MG63 (cell line): ENCODE measurements around the gene PTPRN2. TPM values are rescaled to one million over a fixed set of nuclear protein-coding genes. Genes with fewer than 3 reads are reported as not detected.

Source experiments
- DNase-seq: peaks from one replicate; pipeline ENCODE4 v3.0.0-alpha.2; 2020
- H3K27me3 ChIP-seq: fragments of 250-450 bp; sonication (Bioruptor Pico); 2 replicates; pipeline ENCODE4 v1.5.1; 2020; ENCODE audit warnings: mild to moderate bottlenecking, moderate library complexity
- H3K36me3 ChIP-seq: fragments of 250-450 bp; sonication (Bioruptor Pico); 2 replicates; pipeline ENCODE4 v1.5.1; 2020; ENCODE audit warnings: mild to moderate bottlenecking, moderate library complexity
- H3K4me3 ChIP-seq: fragments of 250-450 bp; sonication (Bioruptor Pico); 2 replicates; pipeline ENCODE4 v1.5.1; 2020; ENCODE audit warnings: mild to moderate bottlenecking, moderate library complexity
- H3K9me3 ChIP-seq: fragments of 250-450 bp; sonication (Bioruptor Pico); 2 replicates; pipeline ENCODE4 v1.5.1; 2020; ENCODE audit warnings: mild to moderate bottlenecking, moderate library complexity
- total RNA-seq: library from RNA; depleted of rRNA; stranded (reverse); fragments of >200 nt; shearing (Covaris generic); gene quantifications from 2 replicates; pipeline ENCODE4 v1.2.3, GENCODE V29; 2014; ENCODE audit warnings: low replicate concordance

PTPRN2 gene
- total RNA-seq, 1 experiment from 2014 or later = 0.16 TPM

DNA sequence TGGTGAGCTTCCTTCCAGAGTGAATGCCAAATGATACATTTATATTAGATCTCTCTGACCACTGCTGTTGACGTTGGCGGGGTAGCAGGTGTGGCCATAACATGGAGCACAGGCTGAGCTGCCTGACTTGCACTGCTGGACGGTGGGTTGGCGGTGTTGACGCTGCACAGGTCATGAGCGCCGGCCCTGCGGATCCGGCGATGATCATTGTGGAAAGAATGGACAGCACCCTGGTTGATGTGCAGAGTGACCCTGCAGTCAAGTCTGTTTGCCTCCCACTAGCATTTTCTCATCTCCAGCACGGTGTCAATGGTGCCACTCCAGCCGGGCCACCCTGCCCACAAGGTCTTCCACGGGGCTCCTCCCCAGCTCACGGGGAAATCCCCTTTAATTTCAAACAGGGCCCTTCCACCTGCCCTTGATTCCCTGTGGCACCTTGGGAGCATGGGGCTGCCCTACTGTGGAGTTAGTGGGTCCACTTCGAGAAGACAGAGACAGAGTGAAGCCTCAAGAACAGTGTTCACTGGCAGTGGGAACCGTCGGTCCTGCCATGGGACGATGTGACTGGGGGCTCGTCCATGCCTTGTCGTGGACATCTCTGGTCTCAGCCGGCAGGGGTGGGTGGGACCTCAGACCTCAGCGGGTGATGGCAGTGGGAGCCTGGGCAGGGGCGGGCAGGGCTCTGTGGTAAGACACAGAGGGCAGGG is 613.5 kb downstream of the PTPRN2 start:
- DNase-seq = no peak
- no peaks in the 10 kb centered on the region for H3K9me3 ChIP-seq

DNA sequence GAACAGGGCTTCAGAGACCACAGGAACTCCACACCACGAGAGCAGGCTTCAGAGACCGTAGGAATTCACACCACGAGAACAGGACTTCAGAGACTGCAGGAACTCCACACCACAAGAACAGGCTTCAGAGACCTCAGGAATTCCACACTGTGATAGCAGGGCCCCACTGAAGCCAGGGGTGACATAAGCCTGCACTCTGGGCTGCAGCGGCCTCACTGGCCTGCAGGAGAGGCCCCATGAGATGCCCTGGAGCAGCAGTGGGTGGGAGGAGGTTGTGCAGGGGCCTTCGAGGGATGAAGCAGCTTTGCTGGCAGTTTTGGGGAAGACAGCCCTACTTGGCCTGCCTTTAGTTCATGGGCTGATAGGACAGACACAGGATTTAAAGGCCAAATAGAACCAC is 614.7 kb downstream of the PTPRN2 start:
- DNase-seq = no peak
- H3K4me3 ChIP-seq = no peak overlapping the region
- H3K9me3 ChIP-seq = no peaks in the 10 kb centered on the region
- no peaks in the 10 kb centered on the region for H3K36me3 ChIP-seq
- H3K27me3 ChIP-seq = no peaks in the 10 kb centered on the region

More for the DNA sequence above, 613.5 kb downstream of the PTPRN2 start:
- H3K27me3 ChIP-seq = no peaks in the 10 kb centered on the region
- H3K4me3 ChIP-seq = no peak overlapping the region
- H3K36me3 ChIP-seq = no peaks in the 10 kb centered on the region

DNA sequence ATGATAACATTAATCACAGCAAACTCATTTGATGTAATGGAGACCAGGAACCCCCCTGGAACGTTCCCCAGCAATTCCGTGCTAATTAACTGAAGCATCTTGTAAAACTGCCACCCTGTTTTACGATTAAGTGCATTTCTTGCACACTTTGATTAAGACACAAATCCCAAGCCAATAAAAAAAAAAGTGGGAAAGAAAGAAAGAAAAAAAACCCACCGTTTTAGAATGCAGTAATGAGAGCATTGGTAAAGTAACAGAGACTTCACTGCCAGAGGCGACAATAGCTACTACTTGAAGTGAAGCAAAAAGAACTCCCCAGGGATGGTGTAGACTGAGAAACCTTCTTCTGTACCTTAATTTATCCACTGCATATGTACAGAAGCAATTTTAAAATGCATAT is 616.1 kb downstream of the PTPRN2 start:
- Histone ChIP-seq H3K36me3 (no peaks in the 10 kb centered on the region), H3K9me3 (no peaks in the 10 kb centered on the region), H3K4me3 (no peak overlapping the region), H3K27me3 (no peaks in the 10 kb centered on the region)
- DNase-seq = no peak

DNA sequence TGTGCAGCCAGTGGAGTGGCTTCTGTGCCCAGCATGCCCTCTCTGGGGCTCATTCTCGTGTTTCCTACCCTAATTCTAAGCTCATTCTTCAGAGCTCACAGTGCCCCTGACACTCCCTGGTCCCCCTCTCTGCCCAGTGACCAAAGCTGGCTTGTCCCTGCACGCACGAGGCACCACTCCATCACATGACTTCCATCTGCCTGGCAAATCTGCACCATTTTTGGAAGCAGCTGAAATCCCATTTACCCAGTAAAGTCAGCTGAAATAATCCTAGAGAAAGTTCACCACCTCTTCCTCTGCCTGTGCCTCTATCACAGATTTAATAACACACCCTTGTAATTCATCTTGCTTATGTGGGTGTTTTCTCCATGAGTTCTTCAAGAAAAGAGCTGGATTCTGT is 616.9 kb downstream of the PTPRN2 start:
- no peaks in the 10 kb centered on the region for H3K36me3 ChIP-seq
- H3K4me3 ChIP-seq = no peak overlapping the region
- DNase-seq = no peak
- no peaks in the 10 kb centered on the region for H3K27me3 ChIP-seq
- H3K9me3 ChIP-seq = no peaks in the 10 kb centered on the region

DNA sequence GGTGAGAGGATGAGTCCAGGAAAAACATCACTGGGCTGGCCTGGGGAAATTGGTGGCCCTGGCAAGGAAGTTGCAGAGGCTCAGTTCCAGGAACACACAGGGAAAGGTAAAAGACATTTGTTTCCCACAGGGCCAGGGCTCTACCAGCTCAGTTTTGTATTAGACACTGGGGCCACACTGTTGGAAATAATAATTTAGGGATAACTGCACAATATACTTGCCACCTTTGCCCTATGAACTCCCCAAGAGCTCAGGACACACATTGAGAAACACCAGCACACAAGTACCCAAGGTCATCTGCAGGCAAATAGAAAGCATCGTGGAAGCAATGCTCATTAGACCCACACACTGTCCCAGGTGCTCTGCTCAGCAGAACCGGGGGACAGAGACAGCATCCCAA is 617.6 kb downstream of the PTPRN2 start:
- no peak for DNase-seq
- H3K27me3 ChIP-seq = no peaks in the 10 kb centered on the region
- H3K4me3 ChIP-seq = no peak overlapping the region
- H3K36me3 ChIP-seq = no peaks in the 10 kb centered on the region
- H3K9me3 ChIP-seq = no peaks in the 10 kb centered on the region

DNA sequence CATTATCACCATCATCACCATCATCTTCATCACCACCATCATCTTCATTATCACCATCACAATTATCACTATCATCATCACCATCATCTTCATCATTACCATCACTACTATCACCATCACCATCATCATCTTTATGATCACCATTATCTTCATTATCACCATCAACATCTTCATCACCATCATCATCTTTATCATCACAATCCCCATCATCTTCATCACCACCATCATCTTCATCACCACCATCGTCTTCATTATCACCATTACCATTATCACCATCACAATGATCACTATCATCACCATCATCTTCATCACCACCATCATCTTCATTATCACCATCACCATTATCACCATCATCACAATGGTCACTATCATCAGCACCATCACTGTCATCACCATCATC is 621.1 kb downstream of the PTPRN2 start:
- Histone ChIP-seq H3K4me3 (no peak overlapping the region), H3K27me3 (no peaks in the 10 kb centered on the region), H3K9me3 (no peaks in the 10 kb centered on the region), H3K36me3 (no peaks in the 10 kb centered on the region)
- no peak for DNase-seq

DNA sequence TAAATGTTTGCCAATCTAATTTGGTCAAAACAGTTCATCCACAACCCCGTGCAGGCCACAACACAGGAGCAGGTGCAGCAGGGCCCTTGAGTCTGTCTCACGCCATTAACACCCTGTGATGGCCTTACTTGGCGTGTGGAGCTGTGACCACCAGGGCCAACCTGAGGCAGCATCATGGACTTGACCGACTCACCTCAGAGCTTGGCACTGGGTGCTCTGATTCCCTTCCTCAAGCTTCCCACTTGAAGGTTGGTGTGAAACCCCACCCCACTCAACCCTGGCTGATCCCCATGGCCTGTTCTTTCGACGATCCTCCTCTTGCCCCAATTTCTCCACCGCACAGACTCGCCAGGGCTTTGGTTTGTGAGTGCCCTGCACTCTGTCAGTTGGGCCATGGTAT is 623.1 kb downstream of the PTPRN2 start:
- H3K27me3 ChIP-seq = no peaks in the 10 kb centered on the region
- no peaks in the 10 kb centered on the region for H3K9me3 ChIP-seq
- H3K36me3 ChIP-seq = no peaks in the 10 kb centered on the region
- H3K4me3 ChIP-seq = no peak overlapping the region
- DNase-seq = no peak

DNA sequence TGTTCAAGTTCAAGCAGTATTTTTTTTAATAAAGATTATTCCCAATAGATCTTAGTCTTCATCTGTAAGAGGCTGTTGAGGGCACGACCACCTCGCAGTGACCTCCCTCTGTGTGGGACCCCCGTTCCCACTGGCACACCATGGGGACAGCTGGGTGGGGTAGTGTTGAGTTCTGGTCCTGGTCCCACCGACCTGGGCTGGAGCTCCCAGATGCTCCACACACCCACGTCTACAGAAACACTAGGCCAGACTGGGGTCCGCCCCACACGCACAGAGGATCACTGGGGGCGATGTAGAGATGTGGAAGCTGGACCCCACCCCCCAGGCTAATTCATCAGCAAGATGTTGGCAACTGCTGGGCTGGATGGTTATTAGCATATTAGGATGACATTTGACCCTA is 623.6 kb downstream of the PTPRN2 start:
- H3K36me3 ChIP-seq = no peaks in the 10 kb centered on the region
- H3K4me3 ChIP-seq = no peak overlapping the region
- DNase-seq = no peak
- H3K9me3 ChIP-seq = no peaks in the 10 kb centered on the region
- H3K27me3 ChIP-seq = no peaks in the 10 kb centered on the region

DNA sequence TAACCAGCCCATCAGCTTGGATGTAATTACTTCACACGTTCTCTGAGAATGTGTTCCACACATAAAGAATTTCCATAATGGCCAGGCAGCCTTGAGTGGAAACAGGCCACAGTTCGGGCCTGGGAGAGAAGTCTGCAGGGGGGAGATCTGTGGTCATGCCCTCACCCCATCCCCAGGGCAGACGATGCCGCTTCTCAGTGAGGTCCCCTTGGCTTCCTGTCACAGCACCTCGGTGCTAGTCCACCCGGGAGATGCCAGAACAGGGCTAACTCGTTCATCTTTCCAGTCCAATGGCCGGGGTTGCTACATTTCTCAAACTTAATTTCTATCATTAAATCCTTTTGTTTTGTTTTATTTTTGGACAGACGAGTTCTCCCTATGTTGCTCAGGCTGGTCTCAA is 624.1 kb downstream of the PTPRN2 start:
- Histone ChIP-seq H3K27me3 (no peaks in the 10 kb centered on the region), H3K9me3 (no peaks in the 10 kb centered on the region), H3K4me3 (no peak overlapping the region), H3K36me3 (no peaks in the 10 kb centered on the region)
- DNase-seq = no peak

DNA sequence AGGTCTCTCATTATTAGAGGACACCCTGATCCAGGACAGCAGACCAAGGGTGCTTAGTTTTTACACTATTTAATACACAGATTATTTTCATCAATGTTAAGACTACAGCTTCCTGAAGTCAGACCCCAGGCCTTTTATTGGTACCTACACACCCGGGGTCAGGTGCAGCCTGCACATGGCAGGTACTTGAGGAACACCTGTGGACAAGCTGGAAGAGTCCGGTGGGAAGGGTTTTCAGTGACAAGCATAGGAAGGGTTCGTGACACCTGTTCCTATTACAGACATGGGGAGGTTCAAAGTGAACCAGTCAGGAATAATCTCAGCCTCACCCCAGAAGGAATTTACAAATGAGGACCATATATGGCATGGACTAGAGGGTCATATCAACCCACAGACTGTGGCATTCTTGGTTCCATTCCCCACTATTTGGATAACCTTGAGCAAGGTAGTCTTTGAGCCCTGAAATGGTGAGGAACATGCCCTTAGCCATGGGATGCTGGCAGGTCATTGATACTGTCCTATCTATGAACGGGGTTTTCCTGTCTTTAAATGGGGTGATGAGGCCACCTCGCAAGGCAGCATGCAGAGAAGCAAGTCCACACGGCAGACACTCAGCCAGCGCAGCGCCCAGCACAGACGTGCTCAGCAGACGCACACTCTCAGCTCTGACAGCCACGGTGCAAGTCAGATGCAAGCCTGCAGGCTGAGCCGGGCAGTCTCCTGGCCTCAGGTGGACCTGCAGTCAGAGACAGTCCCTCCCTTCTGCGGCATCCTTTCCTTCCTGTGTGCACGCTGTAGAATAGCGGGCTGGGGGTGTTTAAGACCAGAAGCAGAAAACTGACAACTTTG is 624.9 kb downstream of the PTPRN2 start:
- no peak overlapping the region for H3K4me3 ChIP-seq
- no peaks in the 10 kb centered on the region for H3K9me3 ChIP-seq
- DNase-seq = no peak
- no peaks in the 10 kb centered on the region for H3K27me3 ChIP-seq
- no peaks in the 10 kb centered on the region for H3K36me3 ChIP-seq

DNA sequence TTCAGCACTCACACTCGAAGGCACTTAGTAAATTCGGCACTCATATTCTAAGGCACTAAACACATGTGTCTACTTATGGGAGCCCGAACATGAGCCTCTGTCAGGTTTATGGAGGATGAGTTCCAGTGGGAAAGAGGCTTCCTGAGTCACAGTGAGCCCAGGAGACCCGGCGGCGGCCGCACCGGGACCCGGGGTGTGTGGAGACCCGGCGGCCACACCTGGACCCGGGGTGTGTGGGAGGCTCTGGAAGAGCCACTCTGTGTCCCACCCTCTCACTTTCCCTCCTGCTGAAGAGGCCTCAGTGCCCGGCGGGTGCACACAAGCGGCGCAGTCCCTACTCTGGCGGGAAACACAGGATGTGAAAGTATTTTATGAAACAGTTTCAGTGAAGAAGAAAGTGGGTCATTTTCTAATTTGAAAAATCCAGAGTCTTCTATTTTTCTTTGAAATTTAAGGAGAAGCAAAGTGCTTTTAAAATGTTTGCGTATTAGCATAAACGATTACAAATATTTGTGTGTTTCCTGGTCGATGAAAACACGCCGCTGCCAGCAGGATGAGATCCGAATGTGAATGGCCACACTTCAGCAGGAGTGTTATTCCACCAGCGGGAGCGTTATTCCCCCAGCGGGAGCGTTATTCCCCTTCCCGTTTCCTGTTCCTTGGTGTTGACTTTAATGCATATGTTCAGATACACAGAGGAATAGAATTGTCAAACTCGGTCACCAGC is 625.7 kb downstream of the PTPRN2 start:
- Histone ChIP-seq H3K27me3 (no peaks in the 10 kb centered on the region), H3K4me3 (no peak overlapping the region), H3K36me3 (no peaks in the 10 kb centered on the region), H3K9me3 (no peaks in the 10 kb centered on the region)
- no peak for DNase-seq

DNA sequence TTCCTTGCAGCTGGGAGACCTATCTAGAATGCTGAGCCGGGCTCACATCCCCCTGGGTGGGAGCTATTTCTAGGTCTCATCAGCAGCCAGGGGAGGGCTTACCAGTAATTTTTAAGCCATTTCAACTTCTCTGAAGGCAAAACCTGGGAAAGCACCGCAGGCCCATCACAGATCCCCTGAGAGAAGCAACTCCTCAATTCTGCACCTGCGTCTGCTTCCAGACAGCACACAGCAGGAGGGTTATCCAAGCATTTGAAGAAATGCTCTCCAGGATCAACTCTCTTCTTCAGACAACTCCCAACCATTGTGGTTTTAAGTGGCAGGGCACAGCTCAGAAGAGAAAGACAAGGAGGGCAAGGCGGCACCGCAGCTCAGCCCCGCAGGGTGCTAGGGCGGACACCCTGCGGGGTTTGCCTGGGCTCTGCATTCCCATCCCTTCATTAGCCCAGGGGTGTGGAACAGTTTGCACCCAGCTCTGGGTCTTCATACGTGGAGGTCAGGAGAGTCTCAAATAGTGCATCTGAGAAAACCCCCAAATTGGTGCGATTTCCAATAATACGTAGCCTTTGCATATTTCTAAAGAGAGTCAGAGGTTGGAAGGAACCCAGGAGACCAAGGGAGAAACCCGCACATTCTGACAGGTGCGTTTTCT is 632.1 kb downstream of the PTPRN2 start:
- H3K36me3 ChIP-seq = no peaks in the 10 kb centered on the region
- no peak overlapping the region for H3K4me3 ChIP-seq
- no peak for DNase-seq
- no peaks in the 10 kb centered on the region for H3K9me3 ChIP-seq
- no peaks in the 10 kb centered on the region for H3K27me3 ChIP-seq

DNA sequence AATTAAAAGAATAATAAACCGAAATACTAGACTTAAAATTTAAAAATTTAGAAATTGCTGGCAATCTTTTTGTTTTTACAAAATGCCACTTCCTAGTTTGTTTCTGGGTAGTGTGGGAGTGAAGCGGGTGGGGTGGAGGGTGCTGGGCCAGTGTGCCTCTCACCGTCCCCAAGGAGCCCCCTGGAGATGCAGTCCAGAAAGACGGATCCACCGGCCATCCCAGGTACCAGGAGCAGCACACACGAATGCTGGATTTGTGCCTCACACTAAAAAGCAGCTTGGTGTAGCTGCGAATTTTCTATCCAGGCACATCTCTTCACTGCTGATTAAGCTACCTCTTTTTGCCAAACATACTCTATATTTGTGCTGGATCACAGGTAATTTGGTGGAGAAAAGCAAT is 632.7 kb downstream of the PTPRN2 start:
- no peaks in the 10 kb centered on the region for H3K27me3 ChIP-seq
- H3K9me3 ChIP-seq = no peaks in the 10 kb centered on the region
- no peaks in the 10 kb centered on the region for H3K36me3 ChIP-seq
- H3K4me3 ChIP-seq = no peak overlapping the region
- DNase-seq = no peak

DNA sequence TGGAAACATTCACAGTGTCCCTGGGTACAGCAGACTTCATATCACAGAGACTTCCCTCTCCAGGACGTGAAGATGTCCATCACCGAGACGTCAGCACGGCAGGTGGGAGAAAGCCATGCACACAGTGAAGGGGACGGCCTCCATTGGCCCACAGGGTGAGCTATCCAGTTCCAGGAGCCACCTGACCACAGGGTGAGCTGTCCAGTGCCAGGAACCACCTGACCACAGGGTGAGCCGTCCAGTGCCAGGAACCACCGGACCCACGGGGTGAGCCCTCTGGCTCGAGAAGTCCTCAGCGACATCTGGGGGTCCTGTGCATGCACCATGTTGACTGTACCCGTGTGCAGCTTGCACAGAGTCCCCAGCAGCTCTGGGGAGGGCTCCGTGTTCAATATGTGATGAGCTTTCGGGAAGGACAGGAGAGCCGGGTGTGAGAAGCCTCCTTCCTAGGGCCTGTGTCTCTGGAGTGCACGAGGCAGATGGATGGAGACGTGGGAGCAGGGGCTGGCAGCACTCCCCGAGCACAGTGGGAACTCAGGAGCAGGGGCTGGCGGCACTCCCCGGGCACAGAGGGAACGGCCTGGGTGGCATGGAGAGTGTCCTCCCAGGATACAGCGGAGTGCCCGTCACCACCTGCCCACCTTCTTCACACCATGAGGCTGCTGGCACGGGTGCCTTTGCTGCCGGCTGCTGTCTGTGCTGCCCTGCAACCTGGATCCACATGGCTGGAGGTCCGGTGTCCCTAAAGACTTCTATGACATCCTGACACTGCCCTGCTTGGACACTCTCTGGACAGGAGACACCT is 634.6 kb downstream of the PTPRN2 start:
- Histone ChIP-seq H3K27me3 (no peaks in the 10 kb centered on the region), H3K9me3 (no peaks in the 10 kb centered on the region; the same call in 1 of the 2 replicates), H3K36me3 (no peaks in the 10 kb centered on the region), H3K4me3 (no peak overlapping the region)
- no peak for DNase-seq

DNA sequence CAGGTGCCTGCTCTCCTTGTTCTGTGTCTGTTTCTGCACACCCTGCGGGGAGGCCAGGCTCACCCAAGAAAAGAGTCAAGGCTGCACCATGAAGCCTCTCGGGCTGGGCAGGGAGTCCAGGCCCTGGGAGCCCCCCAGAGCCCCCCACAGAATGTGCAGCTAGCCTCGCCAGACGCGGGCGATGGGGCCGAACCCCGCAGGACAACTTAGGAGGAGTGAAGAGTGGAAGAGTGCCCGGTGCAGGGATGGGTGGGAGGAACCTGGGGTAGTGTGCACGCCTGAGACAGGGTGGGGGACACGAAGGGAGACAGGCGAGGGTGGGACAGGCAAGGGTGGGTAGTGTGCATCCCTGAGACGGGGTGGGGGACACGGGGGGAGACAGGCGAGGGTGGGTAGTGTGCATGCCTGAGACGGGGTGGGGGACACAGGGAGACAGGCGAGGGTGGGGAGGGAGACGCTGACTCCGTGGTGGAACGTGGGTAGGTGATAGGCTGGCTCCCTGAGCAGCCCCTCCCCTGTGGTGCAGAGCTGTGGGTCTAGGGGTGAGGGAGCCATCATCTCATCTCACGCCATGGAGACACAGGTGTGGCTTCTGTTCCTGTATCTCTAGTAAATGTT is 635.5 kb downstream of the PTPRN2 start:
- H3K27me3 ChIP-seq = no peaks in the 10 kb centered on the region

More for the DNA sequence above, 635.5 kb downstream of the PTPRN2 start:
- DNase-seq = no peak
- H3K4me3 ChIP-seq = no peak overlapping the region
- H3K9me3 ChIP-seq = peaks cover 7% of the 10 kb centered on the region
- H3K36me3 ChIP-seq = no peaks in the 10 kb centered on the region
